Endothelial cell of umbilical vein (primary cell): ENCODE results near the gene PKNOX2.

Experiments
- POLR2A ChIP-seq: IDR thresholded peaks from 2 replicates; pipeline ENCODE4 v1.6.1; 2012; ENCODE audit warnings: low read depth, mild to moderate bottlenecking, control low read depth, low read length
- POLR2AphosphoS5 ChIP-seq: IDR thresholded peaks from 2 replicates; pipeline ENCODE4 v1.6.1; 2012; ENCODE audit warnings: low read depth, mild to moderate bottlenecking, control low read depth, low read length, moderate library complexity; ENCODE audit not compliant: insufficient read depth
- TF ChIP-seq, protein P1 (sequence below), 2 donors: IDR thresholded peaks; 1 replicate in 1 of 2; 2 replicates in 1 of 2; pipeline ENCODE4 v1.5.1; 2011; ENCODE audit warnings: low read length in 2 of 2, mild to moderate bottlenecking in 2 of 2, moderate library complexity in 2 of 2, control low read depth in 1 of 2, inconsistent platforms in 1 of 2, low read depth in 1 of 2; ENCODE audit not compliant: insufficient read depth in 1 of 2; ENCODE audit errors: extremely low read depth in 1 of 2
- TF ChIP-seq, protein P2 (sequence below): IDR thresholded peaks from 2 replicates; pipeline ENCODE4 v1.6.1; 2011; ENCODE audit not compliant: insufficient read depth, insufficient read length

DNA sequence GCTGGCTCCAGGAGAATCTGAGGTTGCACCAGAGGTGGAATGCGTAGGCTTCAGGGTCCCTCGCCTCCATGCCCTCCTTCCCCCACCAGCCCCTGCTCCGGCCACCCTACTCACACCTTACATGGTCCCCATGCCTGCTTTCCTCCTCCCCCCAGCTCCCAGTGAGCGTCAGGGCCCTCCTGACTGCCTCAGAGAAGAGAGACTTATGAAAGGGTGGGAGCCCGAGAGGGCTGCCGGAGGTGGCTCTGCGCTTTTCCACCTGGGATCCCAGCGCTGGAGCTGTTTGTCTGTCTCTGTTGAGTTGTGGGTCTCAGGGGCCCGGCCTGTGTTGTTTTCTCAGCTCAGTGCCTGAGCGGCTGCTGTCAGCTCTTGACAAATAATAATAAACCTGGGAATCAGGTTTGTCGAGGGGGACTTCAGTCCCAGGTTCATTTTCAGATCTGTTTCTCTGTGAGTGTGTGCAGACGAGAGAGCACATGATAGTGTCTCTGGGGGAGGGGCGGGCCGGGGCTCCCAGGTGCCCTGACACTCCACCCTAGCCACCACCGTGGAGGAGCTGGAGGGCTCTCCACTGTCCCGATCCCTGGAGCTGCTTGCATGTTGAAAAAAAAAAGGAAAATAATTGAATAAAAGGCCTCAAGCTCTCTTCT is 177.9 kb downstream of the PKNOX2 start:
- TF ChIP-seq POLR2AphosphoS5 (no peak), POLR2A (no peak)
- TF ChIP-seq, protein P1, sequence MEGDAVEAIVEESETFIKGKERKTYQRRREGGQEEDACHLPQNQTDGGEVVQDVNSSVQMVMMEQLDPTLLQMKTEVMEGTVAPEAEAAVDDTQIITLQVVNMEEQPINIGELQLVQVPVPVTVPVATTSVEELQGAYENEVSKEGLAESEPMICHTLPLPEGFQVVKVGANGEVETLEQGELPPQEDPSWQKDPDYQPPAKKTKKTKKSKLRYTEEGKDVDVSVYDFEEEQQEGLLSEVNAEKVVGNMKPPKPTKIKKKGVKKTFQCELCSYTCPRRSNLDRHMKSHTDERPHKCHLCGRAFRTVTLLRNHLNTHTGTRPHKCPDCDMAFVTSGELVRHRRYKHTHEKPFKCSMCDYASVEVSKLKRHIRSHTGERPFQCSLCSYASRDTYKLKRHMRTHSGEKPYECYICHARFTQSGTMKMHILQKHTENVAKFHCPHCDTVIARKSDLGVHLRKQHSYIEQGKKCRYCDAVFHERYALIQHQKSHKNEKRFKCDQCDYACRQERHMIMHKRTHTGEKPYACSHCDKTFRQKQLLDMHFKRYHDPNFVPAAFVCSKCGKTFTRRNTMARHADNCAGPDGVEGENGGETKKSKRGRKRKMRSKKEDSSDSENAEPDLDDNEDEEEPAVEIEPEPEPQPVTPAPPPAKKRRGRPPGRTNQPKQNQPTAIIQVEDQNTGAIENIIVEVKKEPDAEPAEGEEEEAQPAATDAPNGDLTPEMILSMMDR (IDR thresholded peaks at IDR 0.05; ENCODE audit: extremely low read depth in 1 of 2, insufficient read depth in 1 of 2, low read depth in 1 of 2, low read length in 2 of 2), result no peak
- TF ChIP-seq, protein P2, sequence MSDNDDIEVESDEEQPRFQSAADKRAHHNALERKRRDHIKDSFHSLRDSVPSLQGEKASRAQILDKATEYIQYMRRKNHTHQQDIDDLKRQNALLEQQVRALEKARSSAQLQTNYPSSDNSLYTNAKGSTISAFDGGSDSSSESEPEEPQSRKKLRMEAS, result no peak
